Tibial artery (tissue), 4 donors: ENCODE data around the gene DHRS12.

Source experiments
- DNase-seq, 2 donors: peaks; one replicate each; pipeline ENCODE4 v3.0.0-alpha.2; 2019
- H3K27ac ChIP-seq, 2 donors: fragments of 200-600 bp; sonication (generic) in 1 of 2; 1 replicate in 1 of 2; 2 replicates in 1 of 2; pipeline ENCODE4 v1.5.1; 2018 to 2019; ENCODE audit warnings: mild to moderate bottlenecking in 1 of 2
- H3K27me3 ChIP-seq, 2 donors: fragments of 200-600 bp; sonication (generic) in 1 of 2; one replicate each; pipeline versions ENCODE4 v1.5.1 to v1.6.0; 2016 to 2019
- H3K36me3 ChIP-seq, 3 donors: fragments of 200-600 bp; sonication (generic) in 2 of 3; one replicate each; pipeline ENCODE4 v1.5.1; 2016 to 2019; ENCODE audit warnings: mild to moderate bottlenecking in 2 of 3
- H3K4me1 ChIP-seq, 4 donors: fragments of 200-600 bp; sonication (generic) in 2 of 4; 1 replicate in 3 of 4; 2 replicates in 1 of 4; pipeline ENCODE4 v1.5.1; 2016 to 2019
- H3K4me3 ChIP-seq, 2 donors: fragments of 200-600 bp; sonication (generic) in 1 of 2; 1 replicate in 1 of 2; 2 replicates in 1 of 2; pipeline ENCODE4 v1.5.1; 2018 to 2019; ENCODE audit warnings: mild to moderate bottlenecking in 2 of 2
- H3K9me3 ChIP-seq, 3 donors: fragments of 200-600 bp; sonication (generic) in 1 of 3; one replicate each; pipeline ENCODE4 v1.5.1; 2016 to 2019
- intact Hi-C: fragments of 100-400 bp; cut with DNase I; formaldehyde crosslinking; loops from one replicate; pipeline ENCODE4 v1.15.0; 2023; ENCODE audit warnings: low total_unique reads
- TF ChIP-seq, protein P1 (sequence below), 2 experiments: fragments of 200-600 bp in 1 of 2; fragments of 450-650 bp in 1 of 2; IDR thresholded peaks; one replicate each; pipeline ENCODE4 v1.5.1; 2017 to 2019; ENCODE audit warnings: antibody characterized with exemption in 2 of 2, mild to moderate bottlenecking in 1 of 2, moderate library complexity in 1 of 2

DHRS12 gene

GRCh38 chr13:51805925-51806324, 2.0 kb upstream of the DHRS12 start:
- H3K4me3 ChIP-seq, result peak overlapping the region; percentile 73 to 74
- H3K27ac ChIP-seq, result peak overlapping the region; percentile 95 to 99

DNA sequence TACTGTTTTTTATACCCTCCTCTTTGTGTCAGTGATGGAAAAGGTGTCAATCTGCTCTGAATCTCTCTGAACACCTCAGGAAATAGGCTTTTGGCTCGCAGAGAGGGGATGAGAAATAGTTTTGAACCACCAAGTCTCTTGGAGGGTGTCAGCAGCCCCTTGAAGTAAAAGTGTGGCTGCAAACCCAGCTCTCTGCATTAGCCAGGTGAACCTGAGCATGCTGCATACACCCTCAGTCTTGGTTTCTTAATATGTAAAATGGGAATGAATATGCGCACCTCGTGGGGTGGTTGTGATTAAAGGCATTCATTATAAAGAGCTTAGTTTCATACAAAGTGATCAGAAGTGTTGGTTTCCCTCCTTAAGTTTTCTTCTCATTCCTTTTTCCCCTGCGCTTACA, 1.4 kb upstream of the DHRS12 start:
- Histone ChIP-seq H3K36me3 (no peaks in the 10 kb centered on the region), H3K9me3 (no peaks in the 10 kb centered on the region), H3K4me3 (peak overlapping the region; percentile 73 to 74), H3K4me1 (peaks cover 0 to 54% (median 44%) of the 10 kb centered on the region in 4 donors), H3K27me3 (no peaks in the 10 kb centered on the region), H3K27ac (peak overlapping the region; percentile 95 to 99)
- intact Hi-C loops, result loop anchor here (10.0 kb wide), 5 partner anchors 209 to 849 kb away; partner anchors contain the start of genes ALG11, ATP7B, CKAP2 and FAM124A
- no peak for DNase-seq
- TF ChIP-seq, protein P1, sequence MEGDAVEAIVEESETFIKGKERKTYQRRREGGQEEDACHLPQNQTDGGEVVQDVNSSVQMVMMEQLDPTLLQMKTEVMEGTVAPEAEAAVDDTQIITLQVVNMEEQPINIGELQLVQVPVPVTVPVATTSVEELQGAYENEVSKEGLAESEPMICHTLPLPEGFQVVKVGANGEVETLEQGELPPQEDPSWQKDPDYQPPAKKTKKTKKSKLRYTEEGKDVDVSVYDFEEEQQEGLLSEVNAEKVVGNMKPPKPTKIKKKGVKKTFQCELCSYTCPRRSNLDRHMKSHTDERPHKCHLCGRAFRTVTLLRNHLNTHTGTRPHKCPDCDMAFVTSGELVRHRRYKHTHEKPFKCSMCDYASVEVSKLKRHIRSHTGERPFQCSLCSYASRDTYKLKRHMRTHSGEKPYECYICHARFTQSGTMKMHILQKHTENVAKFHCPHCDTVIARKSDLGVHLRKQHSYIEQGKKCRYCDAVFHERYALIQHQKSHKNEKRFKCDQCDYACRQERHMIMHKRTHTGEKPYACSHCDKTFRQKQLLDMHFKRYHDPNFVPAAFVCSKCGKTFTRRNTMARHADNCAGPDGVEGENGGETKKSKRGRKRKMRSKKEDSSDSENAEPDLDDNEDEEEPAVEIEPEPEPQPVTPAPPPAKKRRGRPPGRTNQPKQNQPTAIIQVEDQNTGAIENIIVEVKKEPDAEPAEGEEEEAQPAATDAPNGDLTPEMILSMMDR (IDR thresholded peaks at IDR 0.05), result no peak

More at GRCh38 chr13:51805925-51806324, 2.0 kb upstream of the DHRS12 start:
- no peak for DNase-seq
- TF ChIP-seq, protein P1 (IDR thresholded peaks at IDR 0.05), result no peak
- Histone ChIP-seq H3K36me3 (no peaks in the 10 kb centered on the region), H3K27me3 (no peaks in the 10 kb centered on the region), H3K9me3 (no peaks in the 10 kb centered on the region), H3K4me1 (peaks cover 0 to 48% (median 38%) of the 10 kb centered on the region in 4 donors)
- intact Hi-C loops, result loop anchor here (10.0 kb wide), 5 partner anchors 209 to 849 kb away; partner anchors contain the start of genes ALG11, ATP7B, CKAP2 and FAM124A

- peak in 1 of 2 donors; percentile 40 for DNase-seq
- H3K27ac ChIP-seq, result peak overlapping the region; percentile 95 to 99
- TF ChIP-seq, protein P1 (IDR thresholded peaks at IDR 0.05), result no peak
- H3K27me3 ChIP-seq, result no peaks in the 10 kb centered on the region
- intact Hi-C loops, result loop anchor here (10.0 kb wide), 5 partner anchors 210 to 850 kb away; partner anchors contain the start of genes ALG11, ATP7B, CKAP2 and FAM124A
- H3K9me3 ChIP-seq, result no peaks in the 10 kb centered on the region
- H3K4me3 ChIP-seq, result peak overlapping the region; percentile 73 to 74
- H3K36me3 ChIP-seq, result no peaks in the 10 kb centered on the region
- H3K4me1 ChIP-seq, result peaks cover 0 to 59% (median 49%) of the 10 kb centered on the region in 4 donors
Observed at GRCh38 chr13:51804295-51805172, 571 bp upstream of the DHRS12 start.

GRCh38 chr13:51802631-51803418, 1.1 kb downstream of the DHRS12 start:
- intact Hi-C loops, result loop anchor here (2.0 to 10.0 kb wide), 6 partner anchors 212 to 852 kb away; partner anchors contain the start of genes ALG11, ATP7B, CKAP2 and FAM124A

More at GRCh38 chr13:51802631-51803418, 1.1 kb downstream of the DHRS12 start:
- H3K27ac ChIP-seq, result peak overlapping the region; percentile 95 to 99
- peaks cover 0 to 61% (median 50%) of the 10 kb centered on the region in 4 donors for H3K4me1 ChIP-seq
- TF ChIP-seq, protein P1 (IDR thresholded peaks at IDR 0.05), result no peak
- peaks cover 0 to under 1% (median 0%) of the 10 kb centered on the region in 3 donors for H3K36me3 ChIP-seq
- peak overlapping the region; percentile 73 to 74 for H3K4me3 ChIP-seq
- H3K27me3 ChIP-seq, result no peaks in the 10 kb centered on the region
- no peaks in the 10 kb centered on the region for H3K9me3 ChIP-seq
- no peak for DNase-seq
